ENCODE data around the gene LOXL1. TPM values are rescaled to one million over a fixed set of nuclear protein-coding genes. Genes with fewer than 3 reads are reported as not detected.

LOXL1 gene
- total and polyA plus RNA-seq, 10 of the 15 experiments (the other 5 are each of a cell fraction or from before 2014, with no cell fraction given), result 0.07 to 0.15 TPM; not detected in 8

GRCh38 chr15:73924171-73924921 is 1.9 kb upstream of the LOXL1 start:
- no peaks in the 10 kb centered on the region for H3K79me2 ChIP-seq (ENCODE audit: control insufficient read depth, insufficient read depth, low read length)
- ATAC-seq, result no peak
- FAIRE-seq, result no peak
- no peaks in the 10 kb centered on the region for H3K9me3 ChIP-seq (replicated peaks; ENCODE audit: control insufficient read depth, insufficient read depth, low read length)
- H3K9ac ChIP-seq (ENCODE audit: control insufficient read depth, insufficient read depth, low read length), result no peak overlapping the region
- no TSS peak for BruUV-seq (replicated peaks)
- CTCF ChIA-PET, result interaction anchor here (1.0 kb wide), 1 partner anchor 50 kb away, joined by 3 read pairs; no protein-coding TSS in a partner anchor
- no peaks in the 10 kb centered on the region for H4K20me1 ChIP-seq (ENCODE audit: control insufficient read depth, insufficient read depth)
- peaks cover 8 to 11% of the 10 kb centered on the region in 2 experiments for H3K27me3 ChIP-seq (replicated peaks in 1 of 2; ENCODE audit: control insufficient read depth in 2 of 2, insufficient read depth in 2 of 2, low read length in 1 of 2)
- H3K4me3 ChIP-seq, result no peak overlapping the region
- H3K27ac ChIP-seq (ENCODE audit: control insufficient read depth, insufficient read depth), result no peak overlapping the region
- no peaks in the 10 kb centered on the region for H3K36me3 ChIP-seq (ENCODE audit: control insufficient read depth in 2 of 2, insufficient read depth in 2 of 2, low read length in 1 of 2)
- no peak for TF ChIP-seq POLR2AphosphoS2 (IDR thresholded peaks at IDR 0.05; ENCODE audit: low read depth, low read length)
- in situ Hi-C loops (cut with MboI), result no loop called here
- intact Hi-C loops (cut with micrococcal nuclease; ENCODE audit: unreplicated experiment), result no loop called here
- POLR2A ChIA-PET, result no interaction called here
- H3K4me1 ChIP-seq (ENCODE audit: control insufficient read depth, insufficient read depth, low read length), result no peaks in the 10 kb centered on the region
- SMC1A ChIA-PET (ENCODE audit: uncharacterized antibody, unreplicated experiment), result no interaction called here
- no peak overlapping the region for H3K4me2 ChIP-seq (ENCODE audit: control insufficient read depth, insufficient read depth)
- 8% methylated on average over 12 of the region's 12 CpGs for WGBS (ENCODE audit: insufficient coverage, insufficient replicate concordance, low lambda C conversion rate, missing lambda C conversion rate)
- RAD21 ChIA-PET (ENCODE audit: unreplicated experiment), result no interaction called here
- DNase-seq (ENCODE audit: low read depth, low spot score), result no peak
- no peak overlapping the region for H2AFZ ChIP-seq (ENCODE audit: control insufficient read depth, low read depth, low read length)

DNA sequence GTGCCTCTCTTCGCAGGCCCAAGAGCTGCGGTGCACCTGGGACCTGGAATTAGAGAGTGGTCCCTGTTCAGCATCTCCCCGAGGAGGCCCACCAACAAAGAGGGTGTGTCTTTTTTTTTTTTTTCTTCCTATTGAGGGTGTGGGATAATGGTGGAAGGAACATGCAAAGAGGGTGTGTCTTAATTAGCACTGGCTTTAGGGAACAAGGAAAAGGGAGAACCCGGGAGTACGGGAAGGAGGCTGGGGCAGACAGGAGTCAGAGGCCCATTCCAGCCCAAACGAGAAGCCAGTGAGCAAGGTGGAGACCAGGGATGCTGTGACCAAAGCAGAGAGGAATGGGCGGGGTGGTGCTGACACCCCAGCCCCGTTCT is 429 bp upstream of the LOXL1 start:
- no peak overlapping the region for H2AFZ ChIP-seq (ENCODE audit: control insufficient read depth, low read depth, low read length)
- ChIA-PET SMC1A (ENCODE audit: uncharacterized antibody, unreplicated experiment) (no interaction called here), RAD21 (ENCODE audit: unreplicated experiment) (no interaction called here), CTCF (no interaction called here), POLR2A (no interaction called here)
- no TSS peak for BruUV-seq (replicated peaks)
- no peaks in the 10 kb centered on the region for H4K20me1 ChIP-seq (ENCODE audit: control insufficient read depth, insufficient read depth)
- FAIRE-seq (no peak), ATAC-seq (no peak), DNase-seq (ENCODE audit: low read depth, low spot score) (no peak)
- no peak overlapping the region for H3K4me3 ChIP-seq
- intact Hi-C loops (cut with micrococcal nuclease; ENCODE audit: unreplicated experiment), result no loop called here
- no peaks in the 10 kb centered on the region for H3K79me2 ChIP-seq (ENCODE audit: control insufficient read depth, insufficient read depth, low read length)
- no peaks in the 10 kb centered on the region for H3K9me3 ChIP-seq (replicated peaks; ENCODE audit: control insufficient read depth, insufficient read depth, low read length)
- WGBS (ENCODE audit: insufficient coverage, insufficient replicate concordance, low lambda C conversion rate, missing lambda C conversion rate), result 37% methylated on average over 8 of the region's 8 CpGs
- no peak overlapping the region for H3K4me2 ChIP-seq (ENCODE audit: control insufficient read depth, insufficient read depth)
- peaks cover 8 to 11% of the 10 kb centered on the region in 2 experiments for H3K27me3 ChIP-seq (replicated peaks in 1 of 2; ENCODE audit: control insufficient read depth in 2 of 2, insufficient read depth in 2 of 2, low read length in 1 of 2)
- H3K36me3 ChIP-seq (ENCODE audit: control insufficient read depth in 2 of 2, insufficient read depth in 2 of 2, low read length in 1 of 2), result no peaks in the 10 kb centered on the region
- no peaks in the 10 kb centered on the region for H3K4me1 ChIP-seq (ENCODE audit: control insufficient read depth, insufficient read depth, low read length)
- H3K27ac ChIP-seq (ENCODE audit: control insufficient read depth, insufficient read depth), result no peak overlapping the region
- no peak overlapping the region for H3K9ac ChIP-seq (ENCODE audit: control insufficient read depth, insufficient read depth, low read length)
- in situ Hi-C loops (cut with MboI), result no loop called here
- TF ChIP-seq POU2F2 (IDR thresholded peaks at IDR 0.05; ENCODE audit: borderline replicate concordance, low read depth, low read length), result no peak
- TF ChIP-seq, protein P1, sequence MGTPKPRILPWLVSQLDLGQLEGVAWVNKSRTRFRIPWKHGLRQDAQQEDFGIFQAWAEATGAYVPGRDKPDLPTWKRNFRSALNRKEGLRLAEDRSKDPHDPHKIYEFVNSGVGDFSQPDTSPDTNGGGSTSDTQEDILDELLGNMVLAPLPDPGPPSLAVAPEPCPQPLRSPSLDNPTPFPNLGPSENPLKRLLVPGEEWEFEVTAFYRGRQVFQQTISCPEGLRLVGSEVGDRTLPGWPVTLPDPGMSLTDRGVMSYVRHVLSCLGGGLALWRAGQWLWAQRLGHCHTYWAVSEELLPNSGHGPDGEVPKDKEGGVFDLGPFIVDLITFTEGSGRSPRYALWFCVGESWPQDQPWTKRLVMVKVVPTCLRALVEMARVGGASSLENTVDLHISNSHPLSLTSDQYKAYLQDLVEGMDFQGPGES (IDR thresholded peaks at IDR 0.05), result no peak
- TF ChIP-seq SREBF2 (IDR thresholded peaks at IDR 0.05; ENCODE audit: low read length), result no peak
- TF ChIP-seq, protein P2, sequence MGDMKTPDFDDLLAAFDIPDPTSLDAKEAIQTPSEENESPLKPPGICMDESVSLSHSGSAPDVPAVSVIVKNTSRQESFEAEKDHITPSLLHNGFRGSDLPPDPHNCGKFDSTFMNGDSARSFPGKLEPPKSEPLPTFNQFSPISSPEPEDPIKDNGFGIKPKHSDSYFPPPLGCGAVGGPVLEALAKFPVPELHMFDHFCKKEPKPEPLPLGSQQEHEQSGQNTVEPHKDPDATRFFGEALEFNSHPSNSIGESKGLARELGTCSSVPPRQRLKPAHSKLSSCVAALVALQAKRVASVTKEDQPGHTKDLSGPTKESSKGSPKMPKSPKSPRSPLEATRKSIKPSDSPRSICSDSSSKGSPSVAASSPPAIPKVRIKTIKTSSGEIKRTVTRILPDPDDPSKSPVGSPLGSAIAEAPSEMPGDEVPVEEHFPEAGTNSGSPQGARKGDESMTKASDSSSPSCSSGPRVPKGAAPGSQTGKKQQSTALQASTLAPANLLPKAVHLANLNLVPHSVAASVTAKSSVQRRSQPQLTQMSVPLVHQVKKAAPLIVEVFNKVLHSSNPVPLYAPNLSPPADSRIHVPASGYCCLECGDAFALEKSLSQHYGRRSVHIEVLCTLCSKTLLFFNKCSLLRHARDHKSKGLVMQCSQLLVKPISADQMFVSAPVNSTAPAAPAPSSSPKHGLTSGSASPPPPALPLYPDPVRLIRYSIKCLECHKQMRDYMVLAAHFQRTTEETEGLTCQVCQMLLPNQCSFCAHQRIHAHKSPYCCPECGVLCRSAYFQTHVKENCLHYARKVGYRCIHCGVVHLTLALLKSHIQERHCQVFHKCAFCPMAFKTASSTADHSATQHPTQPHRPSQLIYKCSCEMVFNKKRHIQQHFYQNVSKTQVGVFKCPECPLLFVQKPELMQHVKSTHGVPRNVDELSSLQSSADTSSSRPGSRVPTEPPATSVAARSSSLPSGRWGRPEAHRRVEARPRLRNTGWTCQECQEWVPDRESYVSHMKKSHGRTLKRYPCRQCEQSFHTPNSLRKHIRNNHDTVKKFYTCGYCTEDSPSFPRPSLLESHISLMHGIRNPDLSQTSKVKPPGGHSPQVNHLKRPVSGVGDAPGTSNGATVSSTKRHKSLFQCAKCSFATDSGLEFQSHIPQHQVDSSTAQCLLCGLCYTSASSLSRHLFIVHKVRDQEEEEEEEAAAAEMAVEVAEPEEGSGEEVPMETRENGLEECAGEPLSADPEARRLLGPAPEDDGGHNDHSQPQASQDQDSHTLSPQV (IDR thresholded peaks at IDR 0.05), result no peak
- TF ChIP-seq ATF3 (IDR thresholded peaks at IDR 0.05; ENCODE audit: borderline replicate concordance, extremely low read depth, low read depth, low read length), result no peak
- no peak for TF ChIP-seq ZNF217 (IDR thresholded peaks at IDR 0.05)
- TF ChIP-seq RELB (IDR thresholded peaks at IDR 0.05; ENCODE audit: low read depth), result no peak
- no peak for TF ChIP-seq BCL11A (IDR thresholded peaks at IDR 0.05; ENCODE audit: low read depth, low read length)
